Measurements from ENCODE around the gene PLOD3.

- TF ChIP-seq CTCF (IDR thresholded peaks at IDR 0.05; ENCODE audit: low read depth, low read length, poor library complexity, severe bottlenecking) (no peak), EZH2phosphoT487 (IDR thresholded peaks at IDR 0.05; ENCODE audit: borderline replicate concordance, low read length) (no peak)
These were observed 14.9 kb upstream of the PLOD3 start for GRCh38 chr7:101232141-101232850.

Data from DOHH2 (cell line).